HL-60/S4 treated with phorbol 12-myristate 13-acetate at 8.2 ng/mL for 4 days and 3 days (cell line): ENCODE results near the gene CMTM5.

Experiments used
- in situ Hi-C: fragments of 300-500 bp; cut with MboI; formaldehyde crosslinking; loops from 2 replicates; pipeline ENCODE4 v1.15.0; 2022; ENCODE audit warnings: low sequenced_read_pairs

Gene CMTM5, protein sequence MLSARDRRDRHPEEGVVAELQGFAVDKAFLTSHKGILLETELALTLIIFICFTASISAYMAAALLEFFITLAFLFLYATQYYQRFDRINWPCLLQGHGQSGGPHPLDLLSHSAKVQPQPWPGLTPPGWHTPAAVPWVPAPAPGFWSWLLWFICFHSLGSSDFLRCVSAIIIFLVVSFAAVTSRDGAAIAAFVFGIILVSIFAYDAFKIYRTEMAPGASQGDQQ

DNA sequence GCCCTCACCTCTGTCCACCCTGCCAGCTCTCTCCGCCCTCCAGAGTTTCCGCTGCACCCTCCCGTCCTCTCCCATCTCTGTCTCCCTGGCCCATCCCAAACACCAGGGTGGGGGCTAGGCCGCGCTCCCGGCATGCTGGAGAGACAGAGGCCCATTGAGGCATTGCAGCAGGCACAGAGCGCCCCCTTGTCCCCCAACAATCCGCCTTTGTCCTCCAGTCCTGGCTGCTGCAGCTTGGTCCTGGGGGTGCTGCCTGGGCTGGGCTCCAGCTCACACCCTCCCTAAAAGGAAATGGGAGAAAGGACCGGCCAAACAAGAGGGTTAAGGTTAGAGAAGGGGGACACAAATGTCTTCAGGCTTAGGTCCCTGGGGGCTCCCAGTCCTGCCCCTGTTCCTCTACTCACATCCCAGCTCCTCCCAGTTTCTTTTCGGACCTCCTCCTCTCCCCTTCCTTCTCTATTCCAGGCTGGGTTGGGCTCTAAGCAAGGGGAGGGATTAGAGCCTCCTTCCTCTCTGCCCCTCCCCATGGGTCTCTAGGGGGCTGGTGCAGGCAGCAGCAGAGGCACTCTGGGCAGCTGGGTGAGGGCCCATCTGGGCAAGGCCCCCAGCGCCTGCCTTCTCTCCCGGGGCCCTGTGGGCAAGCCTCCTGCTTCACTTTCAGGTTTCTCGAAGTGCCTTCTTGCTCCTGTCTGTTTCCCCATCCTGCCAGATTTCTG, at the start of gene CMTM5:
CMTM5 (plus strand) TSS at position 565 of the 716 bp plus-strand sequence. CDS start 206 bp downstream, outside the sequence.
- in situ Hi-C loops: no loop called here

DNA sequence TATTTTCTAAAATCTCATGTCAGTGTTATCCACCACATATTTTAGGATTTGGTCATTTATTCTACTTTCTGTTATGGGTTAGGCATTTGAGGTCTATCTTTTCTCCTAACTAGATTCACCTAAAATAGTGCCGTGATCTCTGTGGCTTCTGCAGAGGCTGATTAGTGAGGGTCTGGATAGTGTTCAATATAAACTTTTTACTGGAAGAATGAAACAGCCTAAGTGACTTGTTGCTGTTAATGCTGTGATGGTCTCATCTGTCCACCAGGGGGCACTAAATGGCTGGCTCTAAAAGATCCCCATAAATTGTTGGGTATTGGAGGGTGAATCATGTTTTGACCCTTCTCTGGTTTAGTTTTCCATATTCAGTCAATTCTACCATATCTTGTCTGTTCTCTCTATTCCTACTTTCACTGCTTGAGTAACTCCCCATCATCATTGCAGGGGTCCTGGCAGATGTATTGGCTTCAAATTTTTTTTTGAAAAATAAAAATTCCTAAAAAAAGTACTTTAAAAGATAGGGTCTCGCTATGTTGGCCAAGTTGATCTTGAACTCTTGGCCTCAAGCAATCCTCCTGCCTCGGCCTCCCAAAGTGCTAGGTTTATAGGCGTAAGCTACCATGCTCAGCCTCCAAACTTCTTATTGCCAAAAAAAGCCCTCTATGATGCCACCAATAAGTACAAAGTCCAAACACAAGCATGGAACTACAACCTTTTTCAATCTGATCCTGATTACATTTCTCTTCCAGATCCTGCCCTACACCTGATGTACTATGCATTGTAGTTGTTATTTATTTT, 48.7 kb upstream of the CMTM5 start:
- in situ Hi-C loops: no loop called here

DNA sequence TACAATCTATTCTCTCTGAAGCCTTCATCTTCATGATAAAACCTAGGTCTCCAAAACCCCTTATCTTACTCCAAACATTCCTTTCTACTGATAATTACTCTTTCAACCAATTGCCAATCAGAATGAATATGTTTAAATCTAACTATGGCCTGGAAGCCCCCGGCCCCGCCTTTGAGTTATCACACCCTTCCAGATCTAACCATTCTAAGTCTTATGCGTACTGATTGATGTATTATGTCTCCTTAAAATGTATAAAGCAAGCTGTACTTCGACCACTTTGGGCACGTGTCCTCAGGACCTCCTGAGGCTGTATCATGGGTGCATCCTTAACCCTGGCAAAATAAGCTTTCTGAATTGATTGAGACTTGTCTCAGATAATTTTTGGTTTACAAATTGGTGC, 41.2 kb upstream of the CMTM5 start:
- in situ Hi-C loops: no loop called here

DNA sequence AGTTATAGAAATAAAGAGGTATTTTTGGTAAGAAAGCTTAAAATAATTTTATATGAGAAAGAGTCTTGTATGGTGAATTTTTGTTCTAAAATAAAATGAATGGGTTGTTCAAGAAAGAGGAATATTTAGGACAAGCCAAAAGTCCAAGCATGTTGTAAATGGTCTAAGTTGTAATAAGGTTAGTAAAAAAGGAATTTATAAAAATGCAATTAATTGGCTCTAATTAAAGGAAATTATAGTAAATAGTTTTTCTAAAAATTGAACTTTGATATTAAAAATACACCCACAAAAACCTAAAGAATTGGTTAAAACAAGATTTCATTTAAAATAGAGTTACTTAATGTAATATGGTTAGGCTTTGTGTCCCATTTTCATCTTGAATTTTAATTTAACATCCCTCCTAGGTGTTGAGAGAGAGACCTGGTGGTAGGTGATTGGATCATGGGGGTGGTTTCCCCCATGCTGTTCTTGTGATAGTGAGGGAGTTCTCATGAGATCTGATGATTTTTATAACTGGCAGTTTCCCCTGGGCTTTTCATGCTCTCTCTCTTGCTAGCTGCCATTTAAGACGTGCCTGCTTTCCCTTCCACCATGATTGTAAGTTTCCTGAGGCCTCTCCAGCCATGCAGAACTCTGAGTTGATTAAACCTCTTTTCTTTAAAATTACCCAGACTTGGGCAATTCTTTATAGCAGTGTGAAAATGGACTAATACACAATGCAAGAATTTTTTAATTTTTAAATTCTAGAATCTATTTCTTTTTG, 37.2 kb upstream of the CMTM5 start:
- in situ Hi-C loops: no loop called here

DNA sequence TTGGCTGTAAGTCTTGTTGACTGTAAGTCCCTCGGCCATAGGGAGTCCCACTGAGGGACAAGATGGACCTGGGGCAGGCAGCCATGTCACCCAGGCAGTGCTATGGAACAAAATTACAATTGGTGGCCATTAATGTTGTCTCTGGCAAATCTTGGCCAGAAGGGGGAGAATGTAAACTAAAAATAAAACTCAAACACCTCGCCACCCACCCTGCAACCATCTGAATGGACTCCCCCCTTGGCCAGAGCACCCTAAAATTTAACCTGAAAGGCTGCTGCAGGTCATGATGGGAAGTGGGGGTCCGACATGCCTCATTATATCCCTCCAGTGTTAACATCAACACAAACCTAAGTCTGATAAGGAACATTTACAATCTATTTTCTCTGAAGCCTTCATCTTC, 32.4 kb upstream of the CMTM5 start:
- in situ Hi-C loops: no loop called here

DNA sequence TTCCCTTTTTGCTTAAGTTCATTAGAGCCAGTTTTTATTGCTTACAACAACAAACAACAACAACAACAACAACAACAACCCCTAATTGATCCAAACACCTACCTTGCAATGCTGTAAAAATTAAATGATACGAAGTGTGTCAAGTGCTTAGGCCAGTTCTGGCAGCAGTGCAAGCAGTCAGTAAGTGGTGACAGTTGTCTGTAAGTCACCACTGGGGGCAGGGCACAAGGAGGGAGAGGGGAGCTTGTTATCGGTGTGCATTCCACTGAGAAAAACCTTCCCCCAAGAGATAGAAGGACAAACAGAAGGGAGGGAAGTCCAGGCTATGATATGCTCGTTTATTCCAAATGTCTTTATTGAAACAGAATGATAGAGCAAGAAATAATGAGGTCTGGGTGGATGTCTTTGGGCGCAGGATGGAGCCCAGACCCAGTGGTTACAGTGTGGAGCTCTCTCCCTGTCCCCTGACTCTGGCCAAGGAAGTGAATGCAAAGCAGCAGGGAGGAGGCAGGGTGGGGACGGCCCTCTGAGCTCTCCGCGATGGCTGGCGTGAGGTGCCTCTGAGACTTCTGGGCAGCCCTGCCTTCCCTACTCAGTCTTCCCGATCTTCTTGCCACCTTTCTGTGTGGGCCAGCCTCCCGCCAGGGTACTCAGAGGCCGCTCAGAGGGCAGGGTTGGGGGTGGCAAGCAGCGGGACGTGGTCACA, 30.7 kb upstream of the CMTM5 start:
- in situ Hi-C loops: no loop called here

DNA sequence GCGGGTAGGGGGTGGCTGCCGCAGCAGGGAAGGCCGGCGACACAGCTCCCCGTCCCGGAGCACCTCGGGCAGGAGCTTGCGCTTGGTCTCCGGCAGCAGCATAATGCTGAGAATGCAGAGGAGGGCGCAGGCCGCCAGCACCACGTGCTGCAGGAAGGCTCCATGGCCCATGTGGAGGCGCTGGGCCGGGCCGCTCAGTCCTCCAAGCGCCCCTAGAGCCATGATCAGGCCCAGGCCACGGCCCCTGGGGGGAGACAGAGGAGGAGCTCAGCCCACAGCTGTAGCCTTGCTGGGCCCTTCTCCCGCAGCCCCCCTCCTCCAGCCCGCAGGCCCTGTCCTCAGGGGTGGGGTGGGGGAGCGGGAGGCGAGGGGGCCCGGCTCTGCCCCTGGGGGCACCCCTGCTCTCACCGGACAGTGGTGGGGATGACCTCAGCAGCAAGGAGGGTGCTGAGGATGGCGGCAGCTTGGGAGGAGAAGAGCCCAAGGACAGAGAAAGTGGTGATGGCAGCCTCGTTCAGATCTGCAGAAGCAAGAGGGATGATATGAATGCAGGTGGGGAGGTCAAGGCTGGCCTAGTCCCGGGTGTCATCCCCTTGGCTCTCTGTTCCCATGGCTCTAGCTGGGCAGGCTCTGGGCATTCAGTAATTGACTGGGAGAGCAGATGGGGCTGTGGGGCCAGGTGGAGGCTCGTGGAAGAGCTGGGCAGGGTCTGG, 30.0 kb upstream of the CMTM5 start:
- in situ Hi-C loops: no loop called here

DNA sequence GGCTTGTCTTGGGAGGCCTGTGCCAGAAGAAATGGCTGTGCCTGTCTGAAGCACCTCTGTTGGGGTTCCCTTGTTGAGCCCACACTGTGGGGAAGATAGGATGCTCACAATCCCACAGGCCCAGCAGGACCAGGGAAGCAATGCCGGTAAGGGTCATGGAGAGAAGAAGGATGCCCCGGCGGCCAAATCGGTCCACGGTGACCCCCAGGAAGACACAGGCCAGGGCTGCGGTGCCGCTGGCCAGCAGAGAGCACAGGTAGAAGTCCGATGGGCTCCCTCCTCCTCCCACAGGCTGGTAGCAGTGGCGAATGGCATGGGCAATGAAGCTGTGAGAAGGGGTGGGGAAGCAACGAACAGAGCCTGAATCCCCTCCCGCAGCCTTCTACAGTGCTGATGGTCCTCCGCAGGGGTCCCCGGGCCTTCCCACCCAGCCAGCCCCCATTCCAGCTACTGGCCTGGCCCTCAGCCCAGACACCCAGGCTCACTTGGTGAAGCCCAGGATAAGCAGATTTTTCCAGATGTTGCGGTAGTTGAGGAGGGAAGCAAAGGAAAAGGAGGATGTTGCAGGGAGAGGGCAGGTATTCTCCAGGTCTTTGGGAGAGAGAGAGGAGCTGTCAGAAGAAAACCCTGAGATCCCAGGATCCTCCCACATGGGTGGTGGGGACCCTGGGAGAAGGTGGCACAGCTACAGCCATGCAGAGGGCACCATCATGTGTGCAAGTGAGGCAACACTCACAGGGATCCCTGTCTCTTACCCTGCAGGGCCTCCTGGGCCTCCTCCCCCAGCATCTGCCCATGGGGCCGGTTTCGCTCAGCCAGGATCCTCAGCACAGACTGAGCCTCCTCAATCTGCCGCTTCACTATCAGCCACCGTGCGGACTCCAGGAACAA, 29.2 kb upstream of the CMTM5 start:
- in situ Hi-C loops: no loop called here

DNA sequence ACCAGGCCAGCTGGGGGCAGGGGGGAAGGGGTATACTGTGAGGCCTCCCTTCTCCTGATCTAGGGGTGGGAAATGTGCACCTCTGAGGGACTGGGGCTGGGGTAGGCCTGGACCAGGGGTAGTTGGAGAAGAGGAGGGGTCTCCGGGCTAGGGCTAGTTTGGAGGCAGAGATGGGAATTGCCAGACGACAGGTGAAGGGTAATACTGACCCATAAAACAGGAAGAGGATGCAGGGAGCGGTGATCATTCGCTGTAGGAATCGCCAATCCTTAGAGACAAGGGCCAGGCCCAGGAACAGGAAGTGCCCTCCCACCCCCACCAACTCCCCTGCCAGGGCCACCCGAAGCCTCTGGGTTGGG, 28.6 kb upstream of the CMTM5 start:
- in situ Hi-C loops: no loop called here

DNA sequence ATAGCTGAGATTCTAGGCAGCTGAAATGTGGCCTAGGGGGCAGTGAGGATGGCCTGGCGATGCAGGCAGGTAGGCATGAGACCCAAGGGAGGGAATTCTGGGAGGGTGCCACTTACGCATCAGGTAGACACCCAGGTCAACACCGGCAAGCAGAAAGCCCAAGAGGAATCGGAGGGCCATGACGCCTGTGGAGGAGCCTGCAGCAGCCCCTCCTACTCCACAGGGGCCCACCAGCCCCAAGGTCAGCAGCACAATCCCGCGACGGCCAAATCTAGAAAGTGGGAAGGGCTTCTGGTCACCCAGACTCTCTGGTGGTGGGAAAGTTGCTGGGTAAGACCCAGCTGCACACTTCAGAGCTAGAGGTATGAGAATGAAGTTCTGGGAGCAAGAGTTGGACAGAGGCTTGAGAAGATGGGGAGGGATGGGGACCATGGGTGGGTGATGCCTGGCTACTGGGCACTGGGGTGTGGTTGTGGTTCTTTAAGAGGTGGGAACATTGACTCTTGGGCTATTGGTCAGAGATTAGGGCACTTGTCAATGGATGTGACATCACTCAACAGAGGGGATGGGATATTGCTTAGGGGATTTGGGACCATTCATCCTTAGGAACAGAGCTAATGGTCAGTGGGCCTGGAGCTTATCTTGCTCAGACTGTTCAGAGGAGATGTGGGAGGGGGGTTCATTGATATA, 27.5 kb upstream of the CMTM5 start:
- in situ Hi-C loops: no loop called here

DNA sequence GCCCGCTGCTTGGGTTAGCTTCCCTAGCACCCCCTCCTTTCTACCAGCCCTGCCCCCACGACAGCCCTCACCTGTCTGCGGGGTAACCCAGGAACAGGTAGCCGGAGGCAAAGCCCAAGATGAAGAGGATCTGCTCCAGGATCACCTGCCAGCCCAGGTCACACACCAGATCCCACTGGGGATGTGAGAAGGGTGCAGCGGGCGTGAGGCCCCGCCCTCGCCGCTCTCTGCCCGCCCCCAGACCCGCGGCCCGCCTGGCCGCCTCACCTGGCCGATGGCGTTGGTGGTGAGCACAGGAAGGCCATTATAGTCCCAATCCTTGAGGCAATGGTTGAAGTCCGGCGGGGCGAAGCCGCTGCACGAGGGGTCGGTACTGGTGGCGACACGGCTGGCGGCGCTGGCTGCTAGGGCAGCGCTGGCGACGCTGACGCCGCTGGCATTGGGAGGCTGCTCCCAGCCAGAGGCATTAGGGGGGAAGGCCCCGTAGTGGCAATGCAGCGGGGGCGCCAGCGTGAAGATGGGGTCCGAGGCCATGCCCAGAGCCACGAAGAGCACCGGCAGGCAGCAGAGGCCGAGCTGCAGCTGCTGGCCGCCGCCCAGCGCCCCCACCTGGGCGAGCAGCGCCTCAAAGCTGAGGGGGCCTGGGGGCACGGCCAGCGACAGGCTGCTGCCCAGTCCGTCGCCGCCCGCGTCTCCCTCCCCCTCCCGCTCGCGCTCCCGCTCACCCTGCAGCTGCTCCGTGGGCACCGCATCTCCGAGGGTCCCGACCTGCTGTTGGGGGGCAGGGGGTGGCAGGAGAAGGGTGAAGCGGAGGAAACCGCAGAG, 25.0 kb upstream of the CMTM5 start:
- in situ Hi-C loops: no loop called here

DNA sequence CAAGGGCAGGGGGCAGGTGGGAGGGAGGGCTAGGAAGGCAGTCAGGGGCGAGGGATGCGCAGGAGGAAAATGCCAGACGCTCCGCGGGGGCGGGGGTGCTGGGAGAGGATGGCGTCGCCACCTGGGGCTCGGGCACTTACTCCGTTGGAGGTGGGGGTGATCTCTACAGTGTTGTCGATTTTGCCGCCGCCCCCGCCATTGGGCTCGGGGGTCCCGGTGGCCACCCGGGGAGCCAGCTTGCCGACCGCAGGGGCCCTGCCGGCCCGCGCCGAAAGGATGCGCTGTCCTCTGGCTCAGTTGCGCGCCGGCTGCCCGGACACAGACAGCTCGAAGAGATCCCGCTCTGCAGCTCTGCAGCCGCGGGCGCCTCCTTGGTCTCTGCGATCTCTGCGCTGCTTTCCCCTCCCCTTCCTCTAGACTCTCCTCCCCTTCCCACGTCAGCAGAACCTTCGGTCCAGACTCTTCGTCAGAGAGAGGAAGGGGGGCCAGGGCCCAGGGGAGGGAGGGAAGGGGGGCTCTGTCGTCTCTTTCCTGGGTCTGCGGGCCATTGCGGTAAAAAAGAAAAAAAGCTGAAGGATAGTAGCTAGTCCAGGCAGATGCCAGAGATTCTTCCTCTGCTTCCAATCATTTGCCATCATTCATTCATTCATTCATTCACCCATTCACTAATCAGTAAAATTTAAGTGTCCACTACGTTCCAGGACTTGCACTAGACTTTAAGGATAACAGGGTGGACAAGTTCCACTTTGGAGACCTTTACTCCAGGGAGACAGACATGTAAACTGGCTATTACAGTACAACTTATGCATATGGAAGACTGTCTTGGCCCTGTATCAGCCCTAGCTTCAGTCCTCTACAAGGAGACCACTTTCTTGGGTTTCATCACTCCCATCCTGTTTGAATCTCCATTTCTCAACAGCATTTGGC, 24.1 kb upstream of the CMTM5 start, which contains the start of gene SLC22A17:
SLC22A17 (minus strand) TSS at position 382 of the 927 bp plus-strand sequence.
- in situ Hi-C loops: no loop called here

DNA sequence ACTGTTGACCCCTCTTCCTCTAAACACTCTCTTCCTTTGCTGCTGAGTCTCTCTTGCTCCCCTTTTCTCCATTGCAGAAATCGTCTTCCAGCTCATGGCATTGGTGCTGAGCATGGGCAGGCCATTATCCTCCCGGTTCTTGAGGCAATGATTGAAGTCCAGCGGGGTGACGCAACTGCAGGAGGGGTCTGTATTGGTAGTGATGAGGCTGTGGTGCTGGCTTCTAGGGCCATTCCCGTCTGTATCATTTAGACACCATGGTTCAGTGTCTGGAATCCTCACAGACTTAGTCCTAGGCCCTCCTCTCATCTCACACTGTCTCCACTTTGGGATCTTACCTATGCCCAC, 23.4 kb upstream of the CMTM5 start:
- in situ Hi-C loops: no loop called here

DNA sequence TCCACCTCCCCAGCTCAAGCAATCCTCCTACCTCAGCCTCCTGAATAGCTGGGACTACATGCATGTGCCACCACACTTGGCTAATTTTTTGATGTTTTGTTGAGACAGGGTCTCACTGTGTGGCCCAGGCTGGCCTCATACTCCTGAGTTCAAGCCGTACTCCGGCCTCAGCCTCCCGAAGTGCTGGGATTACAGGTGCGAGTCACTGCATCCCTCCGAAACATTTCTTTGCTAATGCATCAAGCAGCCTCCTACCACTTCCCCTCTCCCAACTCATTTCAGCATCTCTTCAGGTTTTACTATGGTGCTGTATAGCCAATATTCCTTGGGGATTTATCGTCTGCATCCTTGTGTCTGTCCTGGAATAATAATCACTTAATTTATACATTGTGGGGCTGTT, 21.9 kb upstream of the CMTM5 start:
- in situ Hi-C loops: no loop called here

DNA sequence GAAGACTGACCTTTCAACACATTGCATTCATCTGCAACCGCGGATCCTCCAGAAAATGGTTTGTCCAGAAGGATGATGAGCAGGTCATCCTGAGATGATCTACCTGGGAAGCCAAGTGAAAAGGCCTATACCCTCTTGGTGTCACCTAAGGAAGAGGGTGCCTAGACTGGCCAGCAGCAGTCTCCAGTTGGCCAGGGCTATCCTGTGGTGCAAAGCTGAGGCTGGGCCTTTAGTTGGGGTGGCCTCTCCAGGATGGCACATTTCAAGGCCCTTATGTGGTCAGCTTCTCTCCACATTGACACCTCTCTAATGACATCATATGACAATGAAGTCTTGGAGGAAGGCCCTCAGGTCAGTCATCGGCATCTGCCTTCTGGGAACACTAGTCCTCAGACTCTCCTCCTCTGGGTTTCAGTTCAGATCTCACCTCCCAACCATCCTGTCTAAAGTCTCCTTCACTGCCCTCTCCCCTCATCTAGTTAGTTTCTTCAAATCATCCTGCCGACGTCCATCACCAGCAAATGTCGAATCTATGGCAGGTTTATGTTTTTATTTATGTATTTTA, 20.9 kb upstream of the CMTM5 start:
- in situ Hi-C loops: no loop called here

DNA sequence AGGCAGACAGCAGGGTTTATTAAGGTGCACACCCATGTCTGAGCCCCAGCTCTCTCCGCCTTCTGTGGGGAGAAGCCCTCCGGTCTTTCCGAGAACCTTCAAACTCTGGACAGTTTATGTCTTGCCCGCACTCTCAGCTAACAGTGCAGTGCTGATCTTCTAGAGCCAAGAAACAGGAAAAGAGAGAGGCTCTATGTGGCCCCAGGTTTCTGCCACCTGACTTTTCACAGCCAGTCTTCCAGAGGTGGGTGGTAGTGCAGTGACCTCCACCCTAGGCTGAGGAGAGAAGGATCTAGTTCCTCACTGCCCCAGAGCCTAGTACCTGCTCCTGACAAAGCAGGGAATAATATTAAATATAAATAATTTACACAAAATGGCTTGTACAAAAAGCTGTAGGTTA, 20.2 kb upstream of the CMTM5 start:
- in situ Hi-C loops: no loop called here
